ENCODE data around the gene CHN2.

The CHN2 gene

DNA sequence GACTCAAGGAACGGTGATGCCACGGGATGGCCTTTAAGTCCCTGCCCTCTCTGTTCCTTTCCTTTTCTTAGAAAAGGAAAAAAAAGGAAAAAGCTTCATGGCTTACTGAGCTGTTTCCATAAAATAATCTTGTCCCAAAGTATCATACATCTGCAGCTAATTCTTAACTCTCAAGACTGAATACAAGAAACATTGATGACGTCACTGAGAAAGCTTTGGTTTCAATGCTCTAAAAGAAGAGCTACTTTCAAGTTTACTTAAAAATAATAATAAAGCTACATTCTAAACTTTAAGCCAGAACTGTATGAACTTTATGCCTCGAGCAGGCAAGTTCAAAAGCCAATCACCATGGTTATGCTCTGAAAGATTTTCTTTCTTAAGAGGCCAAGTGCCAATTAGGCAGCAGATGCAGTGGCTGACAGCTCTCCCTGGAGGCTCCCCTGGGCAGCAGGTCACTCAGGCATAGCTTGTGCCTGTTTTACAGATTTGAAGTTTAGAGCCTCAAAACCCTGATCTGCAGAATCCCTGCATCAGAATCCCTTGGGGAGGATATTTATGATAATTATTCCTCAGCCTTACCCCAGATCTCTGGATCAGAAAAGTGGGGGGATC, 165.0 kb downstream of the CHN2 start:
- TF ChIP-seq, protein P1, sequence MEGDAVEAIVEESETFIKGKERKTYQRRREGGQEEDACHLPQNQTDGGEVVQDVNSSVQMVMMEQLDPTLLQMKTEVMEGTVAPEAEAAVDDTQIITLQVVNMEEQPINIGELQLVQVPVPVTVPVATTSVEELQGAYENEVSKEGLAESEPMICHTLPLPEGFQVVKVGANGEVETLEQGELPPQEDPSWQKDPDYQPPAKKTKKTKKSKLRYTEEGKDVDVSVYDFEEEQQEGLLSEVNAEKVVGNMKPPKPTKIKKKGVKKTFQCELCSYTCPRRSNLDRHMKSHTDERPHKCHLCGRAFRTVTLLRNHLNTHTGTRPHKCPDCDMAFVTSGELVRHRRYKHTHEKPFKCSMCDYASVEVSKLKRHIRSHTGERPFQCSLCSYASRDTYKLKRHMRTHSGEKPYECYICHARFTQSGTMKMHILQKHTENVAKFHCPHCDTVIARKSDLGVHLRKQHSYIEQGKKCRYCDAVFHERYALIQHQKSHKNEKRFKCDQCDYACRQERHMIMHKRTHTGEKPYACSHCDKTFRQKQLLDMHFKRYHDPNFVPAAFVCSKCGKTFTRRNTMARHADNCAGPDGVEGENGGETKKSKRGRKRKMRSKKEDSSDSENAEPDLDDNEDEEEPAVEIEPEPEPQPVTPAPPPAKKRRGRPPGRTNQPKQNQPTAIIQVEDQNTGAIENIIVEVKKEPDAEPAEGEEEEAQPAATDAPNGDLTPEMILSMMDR (conservative IDR thresholded peaks at IDR 0.05; ENCODE audit: low read depth, low read length) = no peak
- no peak overlapping the region for H3K4me3 ChIP-seq (IDR thresholded peaks at IDR 0.05; ENCODE audit: insufficient read depth, low read depth, low read length)
- H3K4me2 ChIP-seq = no peak overlapping the region
- H3K27ac ChIP-seq = no peak overlapping the region
- no peaks in the 10 kb centered on the region for H3K36me3 ChIP-seq (ENCODE audit: insufficient read depth)
- no peaks in the 10 kb centered on the region for H3K79me2 ChIP-seq (ENCODE audit: insufficient read depth, low read depth)
- no peak overlapping the region for H2AFZ ChIP-seq (ENCODE audit: low read depth)
- H3K9ac ChIP-seq = no peak overlapping the region
- no peaks in the 10 kb centered on the region for H3K27me3 ChIP-seq (ENCODE audit: insufficient read depth, low read depth)
- H3K4me1 ChIP-seq (ENCODE audit: low read depth, poor library complexity, severe bottlenecking) = no peaks in the 10 kb centered on the region
- H4K20me1 ChIP-seq (ENCODE audit: insufficient read depth) = no peaks in the 10 kb centered on the region

DNA sequence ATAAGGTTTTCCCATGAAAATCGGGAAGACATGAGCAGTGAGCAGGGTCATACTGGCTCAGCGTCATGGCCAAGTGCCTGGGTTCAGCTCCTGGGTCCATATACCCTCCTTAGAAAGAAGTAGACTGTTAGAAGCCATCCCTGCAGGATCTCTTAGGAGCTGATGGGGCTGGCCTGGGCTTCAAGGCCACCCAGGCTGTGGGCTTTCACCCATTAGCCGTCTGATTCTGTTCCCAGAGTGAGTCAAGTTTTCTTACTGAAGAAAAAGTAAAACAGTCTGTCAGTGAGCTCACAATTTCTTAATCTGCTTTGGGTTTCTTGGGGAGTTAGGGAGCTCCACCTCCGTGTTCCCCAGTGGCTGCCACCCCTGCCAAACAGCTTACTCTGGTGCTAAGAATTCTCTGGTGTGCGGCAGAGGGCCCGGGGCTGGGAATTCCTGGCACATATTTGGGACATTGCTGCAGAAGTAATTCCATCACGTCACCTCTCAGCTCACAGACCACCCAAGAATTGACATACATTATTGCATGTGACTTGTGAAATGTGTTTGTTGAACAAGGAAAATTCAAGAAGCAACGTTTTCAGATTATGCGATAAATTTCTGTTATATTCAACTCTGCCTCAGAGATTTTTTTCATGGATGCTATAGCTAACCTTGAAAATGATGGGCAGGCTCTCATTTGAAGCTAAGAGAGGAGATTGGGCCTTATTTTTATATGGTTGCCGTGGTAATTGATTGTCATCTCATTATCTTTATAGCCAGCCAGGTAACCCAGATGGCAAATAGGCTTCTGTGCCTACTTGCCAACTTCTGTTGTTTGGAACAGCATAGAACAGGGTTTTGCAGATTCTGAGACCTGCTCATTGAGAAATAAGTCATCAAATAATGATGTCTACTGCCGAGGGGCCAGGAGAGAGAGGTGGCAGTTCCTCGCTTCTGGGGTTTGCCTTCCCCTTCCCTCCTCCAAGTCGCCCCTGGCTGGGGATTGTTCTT, 166.4 kb downstream of the CHN2 start:
- Histone ChIP-seq H3K27ac (no peak overlapping the region), H2AFZ (ENCODE audit: low read depth) (no peak overlapping the region), H3K36me3 (ENCODE audit: insufficient read depth) (no peaks in the 10 kb centered on the region), H3K4me3 (IDR thresholded peaks at IDR 0.05; ENCODE audit: insufficient read depth, low read depth, low read length) (no peak overlapping the region), H4K20me1 (ENCODE audit: insufficient read depth) (no peaks in the 10 kb centered on the region), H3K27me3 (ENCODE audit: insufficient read depth, low read depth) (no peaks in the 10 kb centered on the region), H3K79me2 (ENCODE audit: insufficient read depth, low read depth) (no peaks in the 10 kb centered on the region), H3K4me1 (ENCODE audit: low read depth, poor library complexity, severe bottlenecking) (no peaks in the 10 kb centered on the region), H3K9ac (no peak overlapping the region), H3K4me2 (no peak overlapping the region)
- TF ChIP-seq, protein P1 (conservative IDR thresholded peaks at IDR 0.05; ENCODE audit: low read depth, low read length) = no peak

DNA sequence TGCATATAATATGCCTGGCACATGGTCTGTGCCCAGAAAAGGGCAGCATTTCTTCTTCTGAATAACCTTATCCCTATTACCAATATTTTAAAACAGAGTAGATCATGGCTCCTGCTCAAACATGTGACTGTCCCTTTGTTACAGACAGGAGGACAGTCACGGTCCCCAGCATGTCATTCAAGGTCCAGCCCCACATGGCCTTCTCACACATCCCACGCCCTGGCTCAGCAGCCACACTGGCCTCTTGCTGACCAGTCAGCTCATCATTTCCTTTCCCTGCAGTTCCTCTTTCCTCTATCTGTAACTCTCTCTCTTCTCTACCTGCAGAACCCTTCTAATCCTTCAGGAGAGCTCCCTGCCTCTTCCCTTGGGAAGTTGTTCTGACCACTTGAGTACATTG, 167.8 kb downstream of the CHN2 start:
- Histone ChIP-seq H3K79me2 (ENCODE audit: insufficient read depth, low read depth) (no peaks in the 10 kb centered on the region), H3K4me1 (ENCODE audit: low read depth, poor library complexity, severe bottlenecking) (no peaks in the 10 kb centered on the region), H3K36me3 (ENCODE audit: insufficient read depth) (no peaks in the 10 kb centered on the region), H3K27me3 (ENCODE audit: insufficient read depth, low read depth) (no peaks in the 10 kb centered on the region), H3K27ac (no peak overlapping the region), H2AFZ (ENCODE audit: low read depth) (no peak overlapping the region), H4K20me1 (ENCODE audit: insufficient read depth) (no peaks in the 10 kb centered on the region), H3K4me3 (IDR thresholded peaks at IDR 0.05; ENCODE audit: insufficient read depth, low read depth, low read length) (no peak overlapping the region), H3K9ac (no peak overlapping the region), H3K4me2 (no peak overlapping the region)
- TF ChIP-seq, protein P1 (conservative IDR thresholded peaks at IDR 0.05; ENCODE audit: low read depth, low read length) = no peak

DNA sequence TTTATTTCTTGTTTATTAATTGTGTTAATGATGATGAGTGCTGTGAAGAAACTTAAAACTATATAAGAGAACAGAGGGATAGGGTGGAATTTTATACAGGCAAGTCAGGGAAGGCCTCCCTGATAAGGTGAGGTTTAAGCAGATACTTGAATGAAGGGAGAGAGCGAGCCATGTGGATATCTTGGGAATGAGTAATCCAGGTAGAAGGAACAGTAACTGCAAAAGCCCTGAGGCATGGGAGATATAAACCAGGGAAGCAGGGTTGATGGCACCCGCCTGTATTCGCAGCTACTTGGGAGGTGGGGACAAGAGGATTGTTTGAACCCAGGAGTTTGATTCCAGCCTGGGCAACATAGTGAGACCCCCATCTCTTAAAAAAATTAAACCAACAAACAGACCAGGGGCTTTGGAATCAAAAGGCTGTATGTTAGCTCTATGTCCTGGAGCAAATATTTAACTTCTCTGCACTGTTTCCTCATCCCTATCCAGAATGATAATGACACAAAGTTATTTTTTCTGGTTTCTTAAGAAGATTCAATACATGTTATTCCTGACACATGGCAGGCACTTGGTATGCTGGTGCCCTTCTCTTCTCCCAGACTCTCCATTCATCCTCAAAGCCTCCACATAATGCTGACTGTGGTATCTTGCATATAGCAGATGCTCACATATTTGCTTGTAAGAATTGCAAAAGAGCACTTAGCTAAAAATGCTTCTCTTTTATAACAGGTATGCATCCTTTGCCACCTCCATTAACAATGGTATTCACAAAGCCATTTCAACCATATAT, 169.3 kb downstream of the CHN2 start:
- Histone ChIP-seq H3K9ac (no peak overlapping the region), H2AFZ (ENCODE audit: low read depth) (no peak overlapping the region), H3K4me1 (ENCODE audit: low read depth, poor library complexity, severe bottlenecking) (no peaks in the 10 kb centered on the region), H3K4me2 (no peak overlapping the region), H3K27ac (no peak overlapping the region), H3K36me3 (ENCODE audit: insufficient read depth) (no peaks in the 10 kb centered on the region), H3K4me3 (IDR thresholded peaks at IDR 0.05; ENCODE audit: insufficient read depth, low read depth, low read length) (no peak overlapping the region), H4K20me1 (ENCODE audit: insufficient read depth) (no peaks in the 10 kb centered on the region), H3K79me2 (ENCODE audit: insufficient read depth, low read depth) (no peaks in the 10 kb centered on the region), H3K27me3 (ENCODE audit: insufficient read depth, low read depth) (no peaks in the 10 kb centered on the region)
- TF ChIP-seq, protein P1 (conservative IDR thresholded peaks at IDR 0.05; ENCODE audit: low read depth, low read length) = no peak

Measured in KMS-11 (cell line).